SKM-1 (cell line): ENCODE data around the gene SZT2.
A peak's percentile ranks its signal among the peaks of the same experiment; 100 is the strongest.
"Not testable (repeated sequence)": the region's sequence is repeated elsewhere in the genome, so short reads cannot be mapped to it uniquely, and the experiment has no call there.

Source experiments
- DNase-seq: peaks from one replicate; lab custom pipeline; 2025; ENCODE audit not compliant: unreplicated experiment; lab: John Stamatoyannopoulos, UW

Gene SZT2

DNA sequence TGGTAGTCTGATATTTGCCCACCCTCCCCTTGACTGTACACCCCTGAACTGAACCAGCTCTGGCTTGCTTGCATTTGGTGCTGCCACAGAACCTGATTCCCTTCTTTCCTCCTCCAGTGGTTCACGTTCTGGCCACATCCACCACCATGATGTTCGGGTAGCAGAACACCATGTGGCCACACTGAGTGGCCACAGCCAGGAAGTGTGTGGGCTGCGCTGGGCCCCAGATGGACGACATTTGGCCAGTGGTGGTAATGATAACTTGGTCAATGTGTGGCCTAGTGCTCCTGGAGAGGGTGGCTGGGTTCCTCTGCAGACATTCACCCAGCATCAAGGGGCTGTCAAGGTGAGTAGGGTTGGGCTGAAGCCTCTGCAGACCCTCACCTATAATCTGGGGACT, 29.1 kb upstream of the SZT2 start:
- no peak for DNase-seq

DNA sequence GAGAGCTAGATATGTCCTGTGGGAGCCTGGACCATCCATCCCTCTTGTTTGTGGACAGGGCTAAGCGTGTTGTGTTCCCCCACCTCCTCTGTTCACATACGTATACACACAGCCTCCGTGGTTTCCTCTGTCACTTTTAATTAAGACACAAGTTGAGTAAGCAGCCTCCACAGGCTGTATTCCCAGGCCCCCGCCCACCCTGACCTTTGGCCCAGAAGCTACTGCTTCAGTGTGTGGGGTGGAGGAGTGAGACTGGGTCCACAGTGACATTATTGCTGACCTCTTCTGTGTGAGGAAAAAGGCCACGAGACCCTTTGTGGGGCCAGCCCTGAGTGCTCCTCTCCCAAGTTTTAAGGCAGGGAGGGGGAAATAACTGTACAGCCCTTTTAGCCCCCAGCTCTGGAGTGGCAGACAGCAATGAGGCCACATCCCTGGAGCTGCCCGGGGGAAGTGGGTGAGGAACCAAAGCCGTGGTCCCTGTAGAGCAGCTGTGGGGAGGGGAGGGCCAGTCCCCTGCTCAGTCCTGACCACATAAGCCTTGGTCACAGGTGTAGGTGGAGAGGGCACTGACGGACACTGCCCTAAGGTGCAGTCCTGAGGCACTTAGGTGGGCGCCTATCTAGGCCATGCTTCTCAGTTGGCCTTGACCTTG, 26.3 kb upstream of the SZT2 start:
- DNase-seq: no peak

DNA sequence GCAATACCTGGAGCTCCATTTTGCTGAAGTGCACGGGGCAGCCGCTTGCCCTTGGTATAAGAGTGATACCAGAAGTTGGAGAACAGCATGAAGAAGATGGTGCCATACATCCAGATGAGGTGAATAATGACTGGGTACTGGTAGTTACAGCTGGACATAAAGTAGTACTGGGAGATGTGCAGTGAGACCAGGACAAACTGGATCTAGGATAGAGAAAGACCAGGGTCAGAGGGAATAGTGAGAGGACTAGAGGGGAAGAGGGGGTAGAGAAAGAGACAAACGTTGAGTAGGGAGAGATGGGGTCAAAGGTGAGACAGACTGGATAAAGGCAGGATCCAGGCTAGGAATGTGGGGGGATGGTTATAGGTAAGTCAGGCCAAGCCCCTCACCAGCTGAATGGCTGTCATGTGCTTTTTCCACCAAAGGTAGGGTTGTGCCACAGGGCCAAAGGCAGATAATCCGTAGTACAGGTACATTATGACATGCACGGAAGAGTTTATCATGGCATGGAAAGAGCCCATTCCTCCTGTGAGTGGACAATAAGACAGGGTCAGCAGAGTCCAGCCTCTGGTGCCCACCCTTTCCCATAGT, 25.7 kb upstream of the SZT2 start:
- DNase-seq: no peak

DNA sequence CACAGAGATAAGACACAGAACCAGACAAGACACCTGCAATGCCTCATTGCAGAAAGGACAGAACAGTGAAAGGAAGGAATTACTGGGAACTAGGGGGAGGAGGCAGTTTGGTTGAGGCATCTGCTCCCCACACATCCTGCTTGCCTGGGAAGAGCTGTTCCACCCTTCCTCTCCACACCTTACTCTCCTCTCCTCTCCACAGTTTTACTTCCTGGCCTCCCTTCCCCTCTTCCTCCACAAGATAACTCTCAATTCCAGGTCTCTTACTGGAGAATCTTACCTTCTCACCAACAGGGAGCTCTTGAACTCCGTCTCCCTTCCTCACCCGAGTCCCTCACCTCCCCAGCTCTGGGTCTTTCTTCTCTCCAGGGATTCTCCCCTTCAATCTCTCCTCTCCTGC, 24.0 kb upstream of the SZT2 start:
- DNase-seq: no peak

DNA sequence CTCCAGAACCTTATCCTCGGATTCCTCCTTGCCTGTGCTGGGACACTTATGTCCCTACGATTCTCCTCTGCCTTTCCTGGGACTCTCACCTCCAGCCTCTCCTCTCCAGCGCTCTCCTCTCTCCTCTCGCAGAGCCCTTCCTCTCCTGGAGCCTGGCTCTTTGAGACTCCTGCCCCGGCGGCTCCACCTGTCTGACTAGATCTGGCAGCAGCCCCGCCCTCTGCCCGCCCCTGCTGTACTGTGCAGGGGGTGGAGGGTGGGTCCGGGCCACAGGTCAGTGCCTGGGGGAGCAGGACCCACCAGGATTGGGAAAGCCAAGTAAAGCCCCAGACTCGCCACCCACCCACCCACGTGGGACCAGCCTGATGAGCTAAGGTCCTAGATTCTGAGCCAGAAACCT, 23.5 kb upstream of the SZT2 start:
- no peak for DNase-seq

DNA sequence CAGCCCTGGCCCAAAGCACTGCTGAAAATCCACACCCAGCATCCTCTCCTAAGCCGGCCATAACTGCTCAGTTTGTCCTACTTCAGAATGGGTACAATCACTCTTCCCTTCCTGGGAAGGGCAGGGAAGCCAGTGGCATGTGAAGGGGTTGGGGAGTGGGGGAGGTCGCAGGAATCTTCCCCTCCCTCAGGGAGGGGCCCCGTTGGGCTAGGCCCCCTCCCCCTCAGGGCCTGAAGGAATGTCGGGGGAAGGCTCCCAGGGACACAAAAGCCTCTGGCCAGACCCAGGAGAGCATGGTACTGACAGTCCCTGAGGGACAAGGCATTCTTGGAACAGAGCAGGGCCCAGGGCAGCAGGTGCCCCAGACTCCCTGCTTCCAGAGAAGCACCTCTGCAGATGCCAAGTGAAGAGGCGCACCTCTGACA, 23.1 kb upstream of the SZT2 start:
- no peak for DNase-seq

DNA sequence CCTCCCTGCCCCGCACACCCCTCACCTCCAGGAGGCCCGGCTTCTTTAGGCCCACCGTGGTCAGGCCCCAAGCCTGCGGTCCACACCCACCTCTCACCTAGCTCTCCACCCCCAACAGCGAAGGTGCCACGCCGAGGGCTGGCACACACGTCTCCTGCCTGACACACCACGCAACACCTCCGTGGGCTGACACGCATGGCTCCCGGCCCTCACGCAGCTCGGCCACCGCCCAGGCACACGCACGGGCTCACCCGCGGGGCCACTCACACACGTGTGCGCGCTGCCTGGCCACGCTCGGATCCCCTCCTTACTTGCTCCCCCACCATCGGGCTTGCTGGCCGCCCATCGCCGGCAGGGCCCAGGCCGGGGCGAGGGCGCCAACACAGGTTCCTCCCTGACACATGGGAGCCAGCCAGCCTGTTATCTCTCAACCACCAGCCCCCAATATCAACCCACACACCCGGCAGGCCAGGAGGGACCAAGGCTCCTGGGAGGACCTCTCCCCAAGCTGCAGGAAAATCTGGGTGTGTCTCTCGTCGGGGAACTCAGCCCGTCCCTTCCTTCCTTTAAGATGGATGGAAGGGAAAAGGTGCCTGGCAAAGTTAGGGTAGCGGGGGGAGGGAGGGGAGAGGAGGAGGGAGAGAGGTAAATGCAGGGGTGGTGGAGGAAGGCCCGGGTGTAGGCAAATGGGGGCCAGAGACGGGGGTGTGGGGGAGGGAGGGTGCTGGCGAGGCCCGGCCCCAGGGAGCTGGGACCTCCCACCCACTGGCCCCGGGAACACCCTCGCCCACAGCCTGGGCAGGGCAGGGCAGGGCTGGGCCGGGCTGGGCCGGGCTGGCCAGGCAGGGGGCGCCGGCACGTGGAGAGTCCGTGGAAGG, 22.4 kb upstream of the SZT2 start:
- no peak for DNase-seq

DNA sequence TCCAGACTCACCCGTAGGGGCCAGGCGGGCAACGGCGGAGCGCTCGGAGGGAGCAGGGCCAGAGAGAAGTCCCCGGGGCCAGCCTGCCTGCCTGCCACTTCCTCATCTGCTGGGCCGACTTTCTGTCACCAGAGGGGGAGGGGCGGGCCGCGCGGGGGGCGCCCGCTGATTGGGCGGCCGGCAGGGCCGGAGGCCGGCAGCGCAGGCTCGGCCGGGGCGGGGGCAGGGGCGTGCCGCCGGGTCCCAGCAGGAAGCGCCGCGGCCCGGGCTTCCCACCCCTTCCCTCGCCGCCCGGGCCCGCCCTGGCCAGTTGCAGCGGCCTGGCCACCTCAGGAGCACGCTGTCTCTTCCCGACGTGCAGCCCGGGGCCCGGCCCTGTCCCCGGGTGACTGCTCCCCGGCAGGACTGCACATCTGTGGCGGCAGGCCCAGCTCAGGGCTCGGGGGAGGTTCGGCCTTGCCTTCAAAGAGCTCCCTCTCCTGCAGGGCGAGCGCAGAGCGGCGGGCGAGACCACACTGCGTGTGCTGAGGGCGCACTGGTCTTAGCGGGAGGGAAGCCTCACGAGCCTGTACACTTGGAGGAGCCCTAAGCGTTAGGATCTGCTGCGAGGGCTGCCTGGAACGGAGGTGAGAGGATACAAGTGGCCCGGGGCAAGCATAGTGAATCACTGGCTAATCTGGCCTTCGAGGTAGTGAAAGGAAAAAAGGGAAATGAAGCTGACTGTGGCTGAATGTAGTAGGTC, 21.6 kb upstream of the SZT2 start, which contains the start of gene ELOVL1:
TSS of gene ELOVL1 (minus strand) at position 108 of the 742 bp plus-strand sequence. CDS start 2,402 bp downstream, outside the sequence.
- peak; percentile 87 for DNase-seq

DNA sequence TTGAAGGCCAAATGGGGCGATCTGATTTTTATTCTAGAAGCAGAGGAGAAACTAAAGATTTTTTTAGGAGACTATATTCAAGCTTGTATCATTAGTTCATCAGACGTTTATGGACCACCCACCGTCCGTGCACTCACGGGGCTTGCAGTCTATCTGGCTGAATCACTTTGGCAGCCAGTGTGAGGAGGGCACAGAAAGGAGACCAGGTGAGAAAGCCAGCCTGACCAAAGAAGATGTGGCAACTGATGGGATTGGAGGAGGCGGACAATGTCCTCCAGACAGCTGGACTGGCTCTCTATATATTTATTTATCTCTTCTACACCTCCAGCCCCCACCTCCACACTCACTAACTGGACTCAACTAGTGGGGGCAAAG, 21.1 kb upstream of the SZT2 start:
- no peak for DNase-seq

DNA sequence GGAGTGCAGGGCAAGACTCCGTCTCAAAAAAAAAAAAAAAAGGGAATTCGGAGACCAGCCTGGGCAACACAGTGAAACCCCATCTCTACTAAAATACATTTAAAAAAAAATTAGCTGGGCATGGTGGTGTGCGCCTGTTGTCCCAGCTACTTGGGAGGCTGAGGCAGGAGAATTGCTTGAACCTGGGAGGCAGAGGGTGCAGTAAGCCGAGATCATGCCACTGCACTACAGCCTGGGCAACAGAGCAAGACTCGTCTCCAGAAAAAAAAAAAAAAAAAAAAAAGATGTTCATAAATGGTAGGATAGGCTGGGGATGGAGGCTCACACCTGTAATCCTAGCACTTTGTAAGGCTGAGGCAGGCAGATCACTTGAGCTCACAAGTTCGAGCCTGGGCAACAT, 19.9 kb upstream of the SZT2 start:
- DNase-seq: not testable (repeated sequence)

DNA sequence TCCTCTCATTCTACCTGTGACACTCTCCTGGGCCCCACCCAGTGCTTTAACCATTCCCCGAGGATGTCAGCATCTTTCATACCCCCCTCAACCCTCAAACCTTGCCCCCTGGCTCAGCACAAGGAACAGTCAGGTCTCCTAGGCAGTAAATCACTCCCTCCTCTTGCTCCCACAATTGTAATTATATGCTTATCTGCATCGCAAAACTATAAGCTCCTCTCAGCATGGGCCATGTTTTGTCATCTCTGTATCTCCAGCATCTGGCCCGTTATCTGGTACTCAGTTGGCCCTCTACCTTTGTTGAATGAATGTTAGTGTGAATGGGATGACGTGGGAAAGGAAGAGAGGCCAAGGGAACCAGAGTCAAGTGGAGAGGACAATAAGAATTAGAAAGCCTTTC, 19.1 kb upstream of the SZT2 start:
- no peak for DNase-seq

DNA sequence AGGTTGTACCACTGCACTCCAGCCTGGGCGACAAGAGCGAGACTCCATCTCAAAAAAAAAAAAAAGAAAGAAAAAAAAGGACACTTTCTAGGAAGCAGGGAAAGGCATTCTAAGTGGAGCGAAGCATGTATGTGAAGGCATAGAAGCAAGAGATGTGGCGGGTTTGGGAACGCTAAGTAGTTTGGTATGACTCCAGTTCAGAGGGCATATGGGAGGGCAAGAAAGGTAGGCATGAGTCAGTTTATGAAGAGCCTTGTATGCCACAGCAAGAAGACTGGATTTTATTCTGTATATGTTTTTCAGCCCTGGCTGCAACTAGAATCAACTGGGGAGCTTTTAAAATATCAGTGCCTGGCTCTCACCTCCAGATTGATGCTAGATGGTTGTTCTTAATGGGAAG, 17.5 kb upstream of the SZT2 start:
- DNase-seq: no peak

DNA sequence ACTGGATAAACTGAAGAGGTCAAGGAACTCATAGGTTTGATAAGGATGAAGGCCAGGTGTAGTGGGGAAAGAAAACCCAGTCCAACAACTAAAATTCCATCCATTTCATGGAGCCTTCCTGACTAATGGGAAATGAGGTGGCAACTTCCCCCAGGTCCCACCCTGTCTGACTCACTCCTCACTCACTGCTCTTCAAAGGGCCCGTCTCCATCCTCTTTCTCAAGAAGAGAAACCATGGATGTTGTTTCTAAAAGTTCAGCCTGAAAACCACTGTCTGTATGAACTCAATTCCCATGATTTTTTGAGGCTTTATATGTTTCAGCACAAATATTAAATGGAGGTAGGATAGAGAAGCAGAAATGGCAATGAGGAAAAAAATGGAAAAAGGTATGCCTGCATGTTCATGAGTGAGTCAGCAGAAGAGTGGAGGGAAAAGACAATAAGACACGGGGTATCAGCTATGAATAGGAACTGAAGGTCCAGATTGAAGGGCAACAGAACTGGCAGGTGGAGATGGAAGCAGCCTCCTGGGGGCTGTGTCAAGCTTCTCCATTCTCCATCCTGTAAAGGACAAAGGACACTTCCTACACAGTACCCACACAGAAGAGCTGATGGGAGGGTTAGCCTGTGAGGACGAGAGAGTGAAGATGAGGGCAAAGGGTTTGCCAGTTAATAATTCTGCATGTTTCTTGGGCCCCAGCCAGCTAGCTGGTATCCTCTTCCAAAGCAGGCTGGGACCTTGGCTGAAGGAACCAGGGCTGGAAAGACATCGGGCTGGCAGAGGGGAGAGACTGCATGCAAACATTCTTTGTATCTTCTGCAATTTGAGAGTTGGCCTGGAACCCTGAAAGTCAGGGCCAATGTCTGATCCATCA, 16.4 kb upstream of the SZT2 start:
- no peak for DNase-seq

DNA sequence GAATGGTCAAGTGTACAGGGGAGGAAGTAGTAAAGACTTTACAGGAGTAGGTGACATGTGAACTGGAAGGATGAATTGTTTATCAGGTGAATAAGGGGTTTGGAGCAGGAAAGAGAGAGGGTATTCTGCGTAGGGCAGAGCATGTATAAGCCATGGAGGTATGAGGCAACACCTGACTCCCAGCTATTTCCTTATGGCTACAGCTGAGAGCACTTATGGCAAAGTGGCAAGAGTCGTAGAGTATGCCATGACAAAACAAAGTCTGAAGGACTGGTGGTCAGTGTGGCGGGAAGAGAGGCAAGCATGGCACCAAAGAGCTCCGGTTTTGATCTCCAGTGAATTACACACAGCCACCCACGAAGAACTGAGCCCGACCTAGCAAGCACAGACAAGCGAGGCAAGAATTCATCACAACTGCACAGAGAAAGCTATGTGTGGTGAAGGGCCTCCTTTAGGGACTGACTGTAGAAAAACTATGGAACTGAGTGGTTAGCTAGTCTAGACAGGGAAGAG, 12.9 kb upstream of the SZT2 start:
- no peak for DNase-seq

DNA sequence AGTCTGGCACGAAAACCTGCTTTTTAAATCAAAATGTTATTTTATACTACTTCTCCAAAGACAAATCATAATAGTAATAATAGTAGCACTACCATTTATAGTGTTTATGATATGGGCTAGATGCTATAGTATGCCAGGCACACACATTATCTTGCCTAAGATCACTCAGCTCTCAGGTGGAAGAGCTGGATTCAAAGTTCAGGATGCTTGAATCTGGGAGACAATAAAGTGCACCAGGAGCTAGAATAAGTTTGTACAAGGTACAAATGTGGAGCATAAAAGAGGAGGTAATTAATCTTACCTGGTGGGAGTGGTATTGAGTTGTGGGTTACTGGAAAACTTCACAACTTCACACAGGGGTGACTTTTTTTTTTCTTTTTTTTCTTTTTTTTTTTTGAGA, 11.9 kb upstream of the SZT2 start:
- no peak for DNase-seq

DNA sequence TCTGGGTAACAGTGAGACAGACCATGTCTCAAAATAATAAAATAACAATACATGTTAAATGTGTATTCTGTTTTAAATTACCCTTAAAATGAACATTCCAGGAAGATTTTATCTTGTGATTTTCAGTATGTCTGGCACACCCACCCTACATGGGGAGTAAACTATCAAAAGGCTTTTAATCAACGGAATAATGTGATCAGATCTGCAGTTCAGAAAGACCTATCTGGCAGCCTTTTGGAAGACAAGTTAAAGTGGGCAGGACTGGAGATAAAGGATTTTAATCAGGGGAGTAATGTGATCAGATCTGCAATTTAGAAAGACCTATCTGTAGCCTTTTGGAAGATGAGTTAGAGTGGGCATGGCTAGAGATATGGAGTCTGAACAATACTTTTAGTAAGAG, 10.2 kb upstream of the SZT2 start:
- no peak for DNase-seq

DNA sequence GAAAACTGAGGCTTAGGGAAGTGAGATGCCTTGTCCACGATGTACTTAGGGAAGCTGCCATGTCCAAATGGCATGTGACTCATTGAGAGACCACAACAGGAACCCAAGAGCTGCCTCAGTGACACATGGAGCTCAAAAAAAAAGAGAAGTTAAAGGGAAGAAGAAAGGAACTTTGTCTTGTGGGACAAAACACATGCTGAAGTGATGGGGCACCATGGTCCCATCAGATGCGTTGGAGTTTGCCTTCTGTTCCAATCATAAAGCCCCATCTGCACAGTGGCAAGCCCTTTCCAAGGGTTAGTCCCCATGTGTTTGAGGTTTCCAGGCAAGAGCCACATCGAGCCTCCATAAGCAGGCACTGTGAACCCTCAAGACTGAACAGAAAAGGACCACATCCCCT, 8.1 kb upstream of the SZT2 start:
- DNase-seq: peak; percentile 78

DNA sequence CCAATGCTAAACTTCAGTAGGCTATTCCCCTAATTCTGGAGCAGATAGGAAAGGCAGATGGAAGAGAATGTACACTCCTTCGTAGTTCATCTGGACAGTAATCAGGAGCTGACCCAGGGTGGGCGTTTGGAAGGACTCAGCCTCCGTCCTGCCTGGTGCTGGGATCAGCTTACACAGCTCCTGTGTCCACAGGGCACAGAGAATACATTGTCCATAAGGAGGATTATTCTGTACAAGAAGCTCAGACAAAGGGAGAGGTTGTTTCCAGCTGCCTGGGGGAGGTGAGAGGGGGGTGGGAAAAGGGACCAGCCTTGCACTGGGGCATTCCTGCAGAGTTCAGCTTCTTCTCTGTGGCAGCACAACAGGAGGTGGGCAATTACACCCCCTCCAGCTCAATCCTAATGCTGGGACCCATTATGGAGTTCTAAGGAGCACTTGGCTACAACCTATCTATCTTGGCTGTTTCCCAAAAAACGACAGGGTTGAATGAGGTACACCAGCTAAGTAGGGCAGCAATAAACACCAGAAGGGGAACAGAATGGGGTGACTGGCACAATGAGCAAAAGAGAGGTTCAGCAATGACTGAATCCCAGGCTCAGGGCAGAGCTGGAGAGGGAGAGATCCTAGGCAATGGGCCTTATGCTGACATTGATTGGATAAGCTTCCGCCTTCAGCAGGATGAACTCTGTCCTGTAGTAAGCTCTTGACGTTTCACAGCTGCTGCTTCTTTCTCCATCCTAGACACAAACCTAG, 7.5 kb upstream of the SZT2 start:
- DNase-seq: no peak

DNA sequence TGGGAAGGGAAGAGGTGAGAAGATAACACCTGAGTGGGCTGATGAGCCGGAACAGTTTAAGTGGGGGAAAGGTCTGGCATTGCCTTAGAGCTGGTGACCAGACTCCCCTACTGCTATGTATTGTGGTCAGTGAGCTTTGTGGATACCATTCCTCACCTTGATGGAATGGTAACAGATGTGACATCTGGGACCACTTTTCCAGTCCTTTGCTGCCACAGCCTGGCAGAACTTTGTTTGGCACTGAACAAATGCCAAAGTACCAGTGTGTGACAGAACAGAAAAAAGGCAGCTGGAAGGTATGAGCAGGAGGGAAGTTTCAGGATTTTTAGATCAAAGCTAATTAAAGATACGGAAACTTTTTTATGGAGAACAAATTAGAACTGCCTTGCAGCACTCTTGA, 6.2 kb upstream of the SZT2 start:
- DNase-seq: no peak

DNA sequence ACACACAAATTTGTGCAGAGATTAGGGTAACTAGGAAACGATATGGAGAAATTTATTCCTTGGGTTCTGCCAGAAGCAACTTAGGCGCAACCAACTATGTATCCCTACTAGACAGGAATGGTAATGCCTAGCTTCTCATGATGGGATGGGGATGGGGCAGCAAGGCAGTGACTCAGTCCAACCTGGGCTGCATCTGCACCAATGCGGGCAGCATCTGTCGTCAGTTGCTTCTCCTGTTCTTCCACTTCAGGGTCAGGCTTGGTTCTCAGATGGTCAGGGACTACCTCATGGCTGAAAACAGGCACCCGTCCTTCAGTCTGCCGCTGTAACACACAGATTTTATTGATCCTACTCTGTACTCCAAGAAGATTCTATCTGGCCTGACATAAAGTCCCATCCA, 3.0 kb upstream of the SZT2 start:
- no peak for DNase-seq
